ENCODE results near the gene CEP135.
"Not testable (repeated sequence)": the region's sequence is repeated elsewhere in the genome, so short reads cannot be mapped to it uniquely, and the experiment has no call there.

Gene CEP135, protein sequence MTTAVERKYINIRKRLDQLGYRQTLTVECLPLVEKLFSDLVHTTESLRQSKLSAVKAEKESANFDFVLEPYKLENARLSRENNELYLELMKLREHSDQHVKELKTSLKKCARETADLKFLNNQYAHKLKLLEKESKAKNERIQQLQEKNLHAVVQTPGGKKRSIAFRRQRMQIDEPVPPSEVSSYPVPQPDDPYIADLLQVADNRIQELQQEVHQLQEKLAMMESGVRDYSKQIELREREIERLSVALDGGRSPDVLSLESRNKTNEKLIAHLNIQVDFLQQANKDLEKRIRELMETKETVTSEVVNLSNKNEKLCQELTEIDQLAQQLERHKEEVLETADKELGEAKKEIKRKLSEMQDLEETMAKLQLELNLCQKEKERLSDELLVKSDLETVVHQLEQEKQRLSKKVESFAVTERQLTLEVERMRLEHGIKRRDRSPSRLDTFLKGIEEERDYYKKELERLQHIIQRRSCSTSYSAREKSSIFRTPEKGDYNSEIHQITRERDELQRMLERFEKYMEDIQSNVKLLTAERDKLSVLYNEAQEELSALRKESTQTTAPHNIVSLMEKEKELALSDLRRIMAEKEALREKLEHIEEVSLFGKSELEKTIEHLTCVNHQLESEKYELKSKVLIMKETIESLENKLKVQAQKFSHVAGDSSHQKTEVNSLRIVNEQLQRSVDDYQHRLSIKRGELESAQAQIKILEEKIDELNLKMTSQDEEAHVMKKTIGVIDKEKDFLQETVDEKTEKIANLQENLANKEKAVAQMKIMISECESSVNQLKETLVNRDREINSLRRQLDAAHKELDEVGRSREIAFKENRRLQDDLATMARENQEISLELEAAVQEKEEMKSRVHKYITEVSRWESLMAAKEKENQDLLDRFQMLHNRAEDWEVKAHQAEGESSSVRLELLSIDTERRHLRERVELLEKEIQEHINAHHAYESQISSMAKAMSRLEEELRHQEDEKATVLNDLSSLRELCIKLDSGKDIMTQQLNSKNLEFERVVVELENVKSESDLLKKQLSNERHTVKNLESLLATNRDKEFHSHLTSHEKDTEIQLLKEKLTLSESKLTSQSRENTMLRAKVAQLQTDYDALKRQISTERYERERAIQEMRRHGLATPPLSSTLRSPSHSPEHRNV

DNA sequence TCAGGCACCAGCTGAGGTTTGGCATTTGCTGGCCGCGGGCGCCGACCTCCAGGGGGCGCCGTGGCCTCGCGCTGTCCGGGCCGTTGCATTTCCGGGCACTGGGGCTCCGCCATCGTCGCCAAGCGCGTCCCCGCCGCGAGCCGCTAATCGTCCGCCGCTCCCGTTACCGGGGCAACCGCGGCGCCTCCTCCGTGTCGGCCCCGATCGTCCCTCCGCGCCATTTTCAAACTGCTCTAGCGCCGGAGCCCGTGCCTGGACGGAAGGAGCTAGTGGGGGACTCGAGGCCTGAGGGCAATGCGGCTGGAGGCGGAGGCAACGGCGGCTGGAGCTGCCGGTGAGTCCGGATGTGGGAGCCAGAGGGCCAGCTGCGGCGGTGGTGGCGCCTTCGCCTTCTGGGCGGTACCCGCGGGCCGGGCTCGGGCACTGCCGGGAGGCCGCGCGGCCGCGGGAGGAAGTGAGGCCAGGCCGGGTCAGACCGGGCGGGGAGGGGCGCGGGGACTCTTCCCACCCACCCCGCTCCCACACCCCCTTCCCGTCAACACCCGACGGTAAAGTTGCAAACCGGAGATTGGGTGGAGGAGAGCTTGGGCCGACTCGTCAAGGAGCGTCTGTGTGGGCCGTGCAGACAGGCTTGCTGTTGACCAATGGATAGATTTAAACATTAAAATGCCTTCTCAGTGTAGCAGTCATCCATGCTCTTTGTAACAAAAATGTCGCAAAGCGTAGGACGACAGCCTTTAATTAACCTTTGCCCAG is at the start of gene CEP135:
Gene CEP135 (plus strand): TSS at position 220 of the 756 bp plus-strand sequence. CDS start 3,186 bp downstream, outside the sequence.
- peak; percentile 95 for DNase-seq

DNA sequence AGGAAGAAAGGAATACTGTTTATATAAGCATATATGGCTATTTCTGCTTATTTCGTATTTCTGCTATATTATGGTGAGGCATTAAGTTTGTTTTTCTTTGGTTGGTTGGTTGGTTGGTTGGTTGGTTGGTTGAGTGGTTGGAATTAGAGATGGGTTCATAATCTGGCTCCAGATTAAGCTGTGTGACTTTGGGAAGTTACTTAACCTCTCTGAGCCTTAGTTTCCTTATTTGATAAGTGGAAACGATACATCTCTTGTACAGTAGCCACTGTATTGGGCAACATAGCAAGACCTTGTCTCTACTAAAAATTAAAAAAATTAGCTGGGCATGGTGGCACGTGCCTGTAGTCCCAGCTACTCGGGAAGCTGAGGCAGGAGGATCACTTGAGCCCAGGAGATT is 46.1 kb upstream of the CEP135 start:
- no peak for DNase-seq

DNA sequence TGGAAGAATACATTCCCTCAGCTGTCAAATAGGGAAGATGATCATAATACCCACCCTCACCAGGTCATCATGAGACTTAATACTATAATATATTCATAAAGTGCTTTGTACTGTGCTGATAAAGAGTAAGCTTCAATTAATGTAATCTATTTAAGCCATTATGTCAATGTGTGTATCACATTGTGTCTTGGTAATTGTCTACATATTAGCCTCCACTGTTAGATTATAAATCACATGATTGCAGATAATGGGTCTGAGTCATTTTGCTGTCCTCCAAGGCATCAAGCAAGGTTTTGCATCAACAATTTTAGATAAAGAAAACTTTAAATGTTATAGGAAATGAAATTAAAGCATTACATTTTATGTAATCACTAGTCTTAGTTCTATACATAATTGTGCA is 45.2 kb upstream of the CEP135 start:
- DNase-seq, result no peak

DNA sequence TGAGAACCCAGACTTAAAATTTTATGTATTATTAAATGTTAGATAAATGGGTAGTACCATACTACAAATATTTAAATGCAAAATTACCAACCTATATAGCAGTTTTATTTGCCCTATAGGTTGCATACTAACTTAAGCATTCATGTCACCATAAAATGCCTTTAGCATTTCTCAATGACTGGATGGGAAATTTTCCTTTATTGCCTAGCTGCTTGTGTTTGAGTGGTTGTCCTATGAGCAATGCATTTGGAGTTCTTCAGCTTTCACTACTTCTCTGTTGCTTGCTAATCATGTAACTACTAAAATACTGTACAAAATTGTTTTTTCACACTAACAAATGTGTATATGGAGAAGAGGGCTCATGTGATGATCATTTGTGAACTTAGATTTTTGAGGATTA is 44.2 kb upstream of the CEP135 start:
- DNase-seq, result no peak

DNA sequence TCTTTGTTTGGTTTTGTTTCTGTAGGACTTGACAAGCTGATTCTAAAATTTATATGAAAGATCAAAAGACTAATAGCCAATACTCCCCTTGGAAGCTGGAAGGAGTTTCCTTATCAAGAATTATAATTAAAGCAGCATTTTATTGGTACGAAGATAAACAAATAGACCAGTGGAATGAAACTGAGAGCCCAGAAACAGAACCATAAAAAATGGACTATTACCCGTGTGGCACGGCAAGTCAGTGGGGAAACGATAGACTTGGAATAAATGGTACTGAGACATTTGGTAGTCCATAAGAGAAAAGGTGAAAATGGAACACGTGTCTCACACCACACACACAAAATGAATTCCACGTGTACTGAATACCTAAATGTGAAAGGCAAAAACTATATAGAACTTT is 42.4 kb upstream of the CEP135 start:
- DNase-seq, result no peak

DNA sequence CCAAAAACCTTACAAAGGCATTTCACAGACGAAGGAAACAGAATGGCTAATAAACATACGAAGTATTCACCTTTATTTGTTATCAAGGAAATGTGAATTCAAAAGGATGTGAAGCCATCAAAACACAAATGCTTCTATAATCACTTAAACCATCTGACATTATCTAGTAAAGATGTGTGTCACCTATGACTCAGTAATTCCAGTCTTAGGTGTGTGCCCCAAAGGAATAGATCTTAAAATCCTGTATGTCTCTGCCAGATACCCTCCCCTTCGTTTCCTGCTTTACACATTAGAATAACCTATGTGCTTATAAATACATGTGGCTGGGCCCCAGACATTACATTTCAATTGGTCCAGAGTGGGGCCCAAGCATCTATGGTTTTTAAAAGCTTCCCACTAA is 41.8 kb upstream of the CEP135 start:
- DNase-seq, result peak; percentile 30

DNA sequence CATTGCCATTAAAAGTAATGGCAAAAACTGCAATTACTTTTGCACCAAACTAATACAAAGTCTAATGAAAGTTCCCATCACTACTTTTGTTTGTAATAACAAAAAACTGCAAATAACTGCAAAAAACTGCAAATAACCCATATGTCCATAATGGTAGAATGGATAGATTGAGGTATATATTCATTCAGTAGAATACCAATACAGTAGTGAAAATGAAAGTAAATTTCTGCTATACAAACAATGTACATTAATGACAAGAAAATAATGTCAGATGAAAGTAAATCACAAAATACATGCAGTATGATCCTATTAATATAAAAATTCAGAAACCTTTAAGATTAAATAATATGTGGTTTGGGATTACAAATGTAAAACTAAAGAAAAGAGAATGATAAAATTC is 41.3 kb upstream of the CEP135 start:
- no peak for DNase-seq

DNA sequence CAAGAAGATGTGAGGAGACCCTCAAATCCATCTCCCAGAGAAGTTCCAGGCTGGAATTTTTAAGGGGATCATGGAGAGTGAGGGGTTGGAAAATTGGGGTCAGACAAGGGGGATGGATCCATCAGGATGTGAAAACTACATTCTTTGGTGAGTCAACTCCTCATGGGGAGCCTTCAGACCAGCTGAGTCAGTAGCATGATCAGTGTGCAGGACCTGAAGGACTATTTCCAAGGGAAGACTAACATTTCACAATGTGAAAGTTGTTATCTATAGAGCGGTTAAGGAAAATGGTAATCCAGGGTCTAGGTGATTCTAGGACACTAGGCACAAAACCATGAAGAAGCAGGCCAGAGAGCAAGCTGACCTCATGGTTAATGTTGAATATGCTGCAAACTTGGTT is 38.6 kb upstream of the CEP135 start:
- no peak for DNase-seq

DNA sequence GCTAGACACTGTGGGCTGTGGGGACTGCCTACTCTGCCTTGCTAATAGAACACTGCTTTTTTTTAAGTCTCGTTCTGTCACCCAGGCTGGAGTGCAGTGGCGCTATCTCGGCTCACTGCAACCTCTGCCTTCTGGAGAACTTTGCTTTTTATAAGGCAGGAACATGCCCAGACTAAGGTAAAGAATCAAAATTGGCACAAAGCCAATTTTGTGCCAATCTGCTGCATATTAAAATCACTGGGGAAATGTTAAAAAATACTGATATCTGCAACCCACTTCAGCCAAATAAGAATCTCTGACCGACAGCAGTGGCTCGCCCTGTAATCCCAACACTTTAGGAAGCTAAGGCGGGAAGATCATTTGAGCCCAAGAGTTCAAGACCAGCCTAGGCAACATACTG is 36.5 kb upstream of the CEP135 start:
- DNase-seq, result no peak

DNA sequence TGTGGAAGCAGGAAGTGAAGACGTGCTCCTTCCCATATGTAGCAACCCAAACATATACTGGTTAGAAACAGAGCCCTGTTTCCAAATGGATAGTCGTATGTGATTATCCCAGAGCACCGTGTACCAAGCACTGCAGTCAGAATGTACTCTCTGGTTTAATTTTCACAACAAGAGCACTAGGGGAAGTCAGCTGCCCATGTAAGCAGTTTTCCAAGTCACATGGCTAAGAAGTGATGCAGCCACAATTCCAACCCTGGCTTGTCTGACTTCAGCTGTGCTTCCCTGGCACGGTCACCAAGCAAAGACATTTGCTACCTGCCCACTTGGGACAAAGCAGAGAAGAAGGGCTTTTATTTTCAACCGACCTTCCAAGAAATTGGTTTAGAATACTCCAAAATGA is 28.2 kb upstream of the CEP135 start:
- DNase-seq, result no peak

DNA sequence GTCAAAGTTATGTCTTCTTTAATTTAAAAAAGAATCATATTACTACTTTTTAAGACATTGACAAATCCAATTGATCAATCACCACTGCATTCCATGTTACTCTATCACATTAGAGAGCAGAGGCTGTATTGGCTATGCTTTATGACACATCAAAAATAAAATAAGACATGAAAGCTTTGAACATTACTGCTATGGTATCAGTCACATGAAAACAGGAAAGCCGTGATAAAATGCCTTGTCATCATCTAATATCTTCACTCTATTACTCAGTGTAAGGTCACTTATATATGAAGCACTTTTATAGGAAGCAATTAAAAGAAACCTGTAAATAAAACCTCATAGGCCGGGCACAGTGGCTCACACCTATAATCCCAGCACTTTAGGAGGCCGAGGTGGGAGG is 27.7 kb upstream of the CEP135 start:
- DNase-seq, result no peak

DNA sequence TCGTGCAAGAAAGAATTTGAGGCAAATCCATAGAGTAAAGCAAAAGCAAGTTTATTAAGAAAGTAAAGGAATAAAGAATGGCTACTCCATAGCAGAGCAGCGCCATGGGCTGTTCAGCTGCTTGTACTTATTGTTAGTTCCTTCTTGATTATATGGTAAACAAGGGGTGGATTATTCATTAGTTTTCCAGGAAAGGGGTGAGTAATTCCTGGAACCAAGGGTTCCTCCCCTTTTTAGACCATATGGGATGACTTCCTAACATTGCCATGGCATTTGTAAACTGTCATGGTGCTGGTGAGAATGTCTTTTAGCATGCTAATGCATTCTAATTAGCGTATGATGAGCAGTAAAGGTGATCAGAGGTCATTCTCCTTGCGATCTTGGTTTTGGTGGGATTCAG is 23.5 kb upstream of the CEP135 start:
- DNase-seq, result no peak

DNA sequence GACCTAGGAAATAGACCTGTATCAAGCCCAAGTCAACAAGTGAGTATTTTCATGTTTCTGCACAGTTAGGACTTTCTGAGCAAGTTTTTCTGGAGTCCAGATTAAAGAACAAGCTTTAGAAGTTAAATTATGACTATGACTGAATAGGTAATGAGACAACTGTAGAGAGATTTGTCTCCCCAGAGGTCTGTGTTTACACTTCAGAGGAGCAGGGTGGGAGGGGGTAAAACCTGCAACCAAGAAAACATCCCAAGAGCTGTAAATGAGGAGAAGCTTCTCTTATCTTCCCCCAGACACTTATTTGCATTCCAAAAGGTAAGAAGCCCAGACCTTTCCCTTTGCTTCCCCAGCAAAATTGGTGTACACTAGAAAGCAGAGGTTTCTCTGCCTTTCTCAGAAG is 22.1 kb upstream of the CEP135 start:
- no peak for DNase-seq

DNA sequence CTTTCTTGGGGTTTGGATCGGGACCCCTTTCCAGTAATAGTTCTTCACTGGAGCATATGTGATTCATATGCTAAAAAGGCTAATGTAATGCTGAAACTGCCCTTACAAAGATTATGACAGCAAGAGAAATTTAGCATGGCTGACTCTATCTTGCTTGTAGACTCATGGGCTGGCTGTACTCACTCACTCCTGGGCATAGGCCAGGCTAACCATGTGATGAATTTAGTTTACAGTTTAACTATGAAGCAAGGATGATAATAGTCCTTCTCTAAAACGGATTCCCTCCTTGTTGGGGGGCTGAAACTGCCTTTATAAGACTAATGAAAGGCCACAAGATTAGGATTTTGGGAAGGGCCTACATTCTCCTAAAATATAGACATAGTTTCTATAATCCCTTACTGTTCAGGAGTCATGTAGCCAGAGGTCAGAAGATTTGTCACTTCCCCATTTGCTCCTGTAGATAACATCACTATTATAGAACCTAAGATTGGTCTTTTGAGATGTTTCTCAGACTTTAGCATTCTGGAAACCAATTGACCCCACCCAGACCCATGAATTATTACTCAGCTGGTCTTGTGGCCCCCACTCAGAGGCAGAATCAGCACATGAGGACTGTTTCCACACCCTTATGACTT is 20.8 kb upstream of the CEP135 start:
- DNase-seq, result no peak

DNA sequence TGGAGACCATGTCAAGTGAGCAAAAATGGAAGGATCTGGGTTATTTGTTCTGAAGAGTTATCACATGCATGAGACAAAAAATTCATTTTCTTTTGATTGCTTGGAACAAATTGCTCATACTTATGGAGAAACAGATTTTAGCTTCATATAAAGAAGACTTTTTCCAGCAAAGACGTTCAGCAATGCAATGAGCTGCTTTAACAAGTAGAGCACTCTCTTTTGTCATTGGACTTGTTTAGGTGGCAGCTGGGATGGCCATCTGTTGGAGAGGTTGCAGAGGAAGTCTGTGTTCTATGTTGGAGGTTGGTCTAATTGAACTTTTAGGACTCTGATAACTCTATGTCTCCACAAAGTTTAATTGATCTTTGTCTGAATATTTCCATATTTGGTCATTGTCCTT is 19.9 kb upstream of the CEP135 start:
- DNase-seq, result no peak

DNA sequence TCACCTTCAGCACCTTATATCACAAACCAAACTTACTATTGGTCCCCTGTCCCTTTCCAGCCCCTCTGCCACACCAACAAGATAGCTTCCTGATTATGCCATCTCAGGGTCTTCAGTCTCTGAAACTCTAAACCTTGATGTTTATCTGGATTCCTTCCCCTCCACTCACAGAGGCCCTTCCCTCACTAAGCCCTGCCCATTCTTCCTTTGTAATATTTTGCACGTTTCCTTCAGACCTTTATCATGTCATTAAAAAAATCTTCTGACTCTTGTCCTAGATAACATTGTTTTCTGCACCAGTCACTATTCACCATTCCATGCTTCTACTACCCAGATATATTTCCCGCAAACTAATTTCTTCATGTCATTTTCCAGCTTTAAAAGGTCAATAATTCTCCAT is 17.7 kb upstream of the CEP135 start:
- no peak for DNase-seq

DNA sequence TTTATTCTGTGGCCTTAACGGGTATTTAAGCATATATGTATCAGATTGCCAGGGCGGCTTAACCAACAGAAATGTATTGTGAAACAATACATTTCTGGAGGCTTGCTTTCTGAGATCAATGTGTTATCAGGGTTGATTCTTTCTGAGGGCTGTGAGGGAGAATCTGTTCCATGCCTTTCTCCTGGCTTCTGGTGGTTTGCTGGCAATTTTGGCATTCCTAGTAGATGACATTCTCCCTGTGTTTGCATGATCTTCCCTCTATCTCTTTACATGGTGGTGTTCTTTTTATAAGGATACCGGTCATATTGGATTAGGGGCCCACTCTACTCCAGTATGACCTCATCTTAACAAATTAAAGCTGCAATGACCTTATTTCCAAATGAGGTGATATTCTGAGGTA is 16.9 kb upstream of the CEP135 start:
- no peak for DNase-seq

DNA sequence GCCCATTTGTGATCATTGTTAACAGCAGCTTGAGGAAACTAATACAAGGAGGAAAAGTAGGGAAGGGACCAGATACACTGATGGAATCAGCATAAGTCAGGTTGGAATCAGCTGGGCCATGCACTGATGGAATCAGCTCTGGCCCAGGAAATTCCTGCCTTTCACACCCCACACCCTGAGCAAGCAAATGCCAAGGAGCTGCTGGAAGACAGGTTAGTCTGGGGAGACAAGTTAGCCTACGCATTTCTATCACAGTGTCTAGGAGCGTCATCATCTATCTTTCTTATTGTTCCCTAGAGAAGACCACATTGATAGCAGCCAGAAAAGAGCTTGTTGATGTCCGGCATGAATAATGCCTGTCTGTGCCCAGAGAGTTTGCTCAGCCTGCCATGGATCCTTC is 16.2 kb upstream of the CEP135 start:
- DNase-seq, result no peak

DNA sequence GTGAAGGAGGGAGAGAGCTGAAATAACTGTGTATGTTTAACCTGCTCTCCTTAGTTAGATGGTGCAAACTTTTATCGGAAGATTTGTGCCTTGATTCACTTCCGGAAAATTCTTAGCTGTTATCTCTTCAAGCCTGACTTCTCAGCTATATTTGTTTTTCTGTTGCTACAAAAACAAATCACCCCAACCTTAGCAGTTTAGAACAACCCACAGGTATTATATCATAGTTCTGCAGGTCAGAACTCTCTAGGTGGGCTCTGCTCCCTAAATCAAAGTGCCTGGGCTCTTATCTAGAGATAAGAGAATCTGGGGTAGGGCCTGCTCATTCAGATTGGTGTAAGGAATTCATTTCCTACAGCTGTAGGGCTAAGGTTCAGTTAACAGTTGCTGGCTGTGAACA is 15.1 kb upstream of the CEP135 start:
- no peak for DNase-seq

DNA sequence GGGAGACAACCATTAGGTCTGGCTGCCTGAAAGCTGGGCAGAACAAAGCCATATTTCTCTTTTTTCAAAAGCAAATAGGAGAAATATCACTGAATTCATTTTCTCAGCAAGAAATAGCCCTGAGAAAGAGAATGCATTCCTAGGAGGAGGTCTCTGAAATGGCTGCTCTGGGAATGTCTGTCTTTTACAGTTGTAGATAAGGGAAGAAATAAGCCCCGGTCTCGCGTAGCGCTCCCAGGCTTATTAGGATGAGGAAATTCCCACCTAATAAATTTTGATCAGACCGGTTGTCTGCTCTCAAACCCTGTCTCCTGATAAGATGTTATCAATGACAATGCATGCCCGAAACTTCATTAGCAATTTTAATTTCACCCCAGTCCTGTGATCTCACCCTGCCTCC is 12.8 kb upstream of the CEP135 start:
- DNase-seq, result not testable (repeated sequence)

DNA sequence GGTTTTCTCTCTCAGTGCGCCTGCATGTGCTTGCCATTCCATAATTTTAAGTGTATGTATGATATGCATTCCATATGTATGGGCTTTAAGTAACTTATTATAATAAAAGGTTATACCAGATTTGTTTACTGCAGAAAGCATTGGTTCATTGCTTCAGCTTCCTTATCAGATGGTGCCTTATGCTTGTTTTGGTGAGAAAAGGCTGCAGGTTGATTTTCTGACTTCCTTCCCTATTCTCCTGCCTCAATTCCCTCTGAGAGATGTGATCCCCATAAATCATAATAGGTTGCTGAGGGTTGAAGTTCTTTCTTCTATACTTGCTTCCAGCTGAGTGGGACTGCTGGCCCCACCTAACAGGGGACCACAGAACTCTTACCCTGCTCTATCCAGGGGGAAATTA is 10.3 kb upstream of the CEP135 start:
- no peak for DNase-seq

DNA sequence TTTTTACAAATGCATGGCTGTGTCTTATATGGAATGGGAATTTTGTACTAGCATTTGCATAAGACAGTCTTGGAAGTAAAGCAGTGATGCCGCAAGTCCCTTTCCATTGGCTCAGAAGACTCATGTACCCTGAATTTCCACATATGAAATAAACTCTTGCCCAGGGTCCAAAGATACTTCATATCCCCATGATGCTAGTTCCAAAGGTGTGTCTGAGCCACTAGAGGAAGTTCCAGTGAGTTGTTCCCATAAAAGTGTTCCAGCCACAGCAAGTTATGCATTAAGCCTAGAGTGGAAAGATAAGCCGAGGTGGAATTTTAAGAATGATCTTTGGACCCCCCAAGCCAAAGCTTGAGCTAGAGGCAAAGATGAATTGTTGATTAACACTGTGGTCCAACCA is 9.3 kb upstream of the CEP135 start:
- no peak for DNase-seq
